Nephron progenitor cell (in vitro differentiated cells): Measurements from ENCODE around the gene TEX51.

ENCODE experiments used
- DNase-seq: peaks from one replicate; pipeline ENCODE4 v3.0.0; 2021
- H3K27ac Mint-ChIP-seq: 2 replicates; pipeline ENCODE4 v1.8.0; 2021; ENCODE audit warnings: mild to moderate bottlenecking, moderate library complexity, mixed read lengths
- H3K27me3 Mint-ChIP-seq: 2 replicates; pipeline ENCODE4 v1.8.0; 2021; ENCODE audit warnings: mild to moderate bottlenecking, low read depth, mixed read lengths; ENCODE audit not compliant: poor library complexity
- H3K36me3 Mint-ChIP-seq: 2 replicates; pipeline ENCODE4 v1.8.0; 2021; ENCODE audit warnings: low read depth, mixed read lengths
- H3K4me1 Mint-ChIP-seq: 2 replicates; pipeline ENCODE4 v1.8.0; 2021; ENCODE audit warnings: mixed read lengths
- H3K4me3 Mint-ChIP-seq: 2 replicates; pipeline ENCODE4 v1.8.0; 2021; ENCODE audit warnings: mild to moderate bottlenecking, moderate library complexity, mixed read lengths
- H3K9me3 Mint-ChIP-seq: 2 replicates; pipeline ENCODE4 v1.8.0; 2021; ENCODE audit warnings: mild to moderate bottlenecking, moderate library complexity, mixed read lengths
- CTCF ChIP-seq: fragments of 200-600 bp; sonication (generic); IDR thresholded peaks from 2 replicates; pipeline ENCODE4 v1.5.0; 2021; ENCODE audit warnings: antibody characterized with exemption

Gene TEX51

DNA sequence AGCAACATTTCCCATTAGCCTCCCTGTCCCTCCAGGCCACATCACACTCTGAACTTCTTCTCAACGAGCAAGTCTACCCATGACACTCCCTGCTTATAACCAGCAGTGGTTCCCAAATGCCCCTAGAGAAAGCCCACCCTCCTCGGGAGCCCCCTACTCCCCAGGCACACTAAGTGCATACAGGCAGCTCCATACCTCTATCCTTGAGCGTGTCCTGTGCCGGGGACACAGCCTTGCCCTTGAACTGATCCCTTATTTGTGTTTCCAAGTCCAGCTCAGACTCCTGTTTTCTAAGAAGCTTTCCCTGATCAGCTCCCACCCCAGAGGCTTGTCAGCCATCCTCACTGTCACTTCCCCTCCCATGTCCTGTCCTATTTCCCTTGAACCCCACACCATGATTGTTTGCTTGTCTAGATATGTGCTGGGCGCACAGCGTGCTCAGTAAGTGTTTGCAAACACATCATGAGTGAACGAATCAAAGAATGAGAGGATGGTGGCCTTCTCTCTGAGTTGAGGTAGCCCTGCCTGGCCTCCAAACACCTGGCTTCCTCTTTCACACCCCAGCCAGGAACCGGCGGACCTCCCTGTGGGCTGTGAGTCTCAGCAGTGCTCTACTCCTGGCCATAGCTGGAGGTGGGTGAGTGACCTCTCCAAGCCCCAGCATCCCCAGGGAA is 2.1 kb downstream of the TEX51 start:
- Mint-ChIP-seq H3K4me1 (peaks cover 8% of the 10 kb centered on the region), H3K27me3 (peaks cover 7% of the 10 kb centered on the region), H3K27ac (no peak overlapping the region), H3K36me3 (peaks cover 5% of the 10 kb centered on the region), H3K4me3 (no peak overlapping the region), H3K9me3 (peaks cover 30% of the 10 kb centered on the region)
- DNase-seq, result no peak
- no peak for TF ChIP-seq CTCF

DNA sequence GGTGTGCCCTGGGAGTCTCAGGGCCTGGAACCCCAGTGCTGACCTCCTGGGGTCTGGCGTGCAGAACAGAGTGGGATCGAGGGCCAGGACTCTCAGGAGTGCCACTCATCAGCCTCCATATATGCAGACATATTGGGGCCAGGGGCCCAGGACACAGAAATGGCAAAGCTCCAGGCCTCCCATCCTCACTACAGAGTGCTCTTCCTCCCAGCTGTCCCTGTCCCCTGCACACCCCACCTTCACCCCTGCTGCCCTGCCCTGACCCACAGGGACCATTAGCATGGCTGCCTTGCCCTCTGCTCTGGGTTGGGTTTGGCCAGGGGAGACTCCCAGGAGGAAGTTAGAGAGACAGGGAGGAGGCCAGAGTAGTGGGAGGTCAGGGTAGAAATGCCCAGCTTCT is 2.8 kb downstream of the TEX51 start:
- peaks cover 8% of the 10 kb centered on the region for H3K4me1 Mint-ChIP-seq
- no peak for DNase-seq
- TF ChIP-seq CTCF, result no peak
- peaks cover 30% of the 10 kb centered on the region for H3K9me3 Mint-ChIP-seq
- peaks cover 5% of the 10 kb centered on the region for H3K36me3 Mint-ChIP-seq
- no peak overlapping the region for H3K27ac Mint-ChIP-seq
- no peak overlapping the region for H3K4me3 Mint-ChIP-seq
- peaks cover 10% of the 10 kb centered on the region for H3K27me3 Mint-ChIP-seq

DNA sequence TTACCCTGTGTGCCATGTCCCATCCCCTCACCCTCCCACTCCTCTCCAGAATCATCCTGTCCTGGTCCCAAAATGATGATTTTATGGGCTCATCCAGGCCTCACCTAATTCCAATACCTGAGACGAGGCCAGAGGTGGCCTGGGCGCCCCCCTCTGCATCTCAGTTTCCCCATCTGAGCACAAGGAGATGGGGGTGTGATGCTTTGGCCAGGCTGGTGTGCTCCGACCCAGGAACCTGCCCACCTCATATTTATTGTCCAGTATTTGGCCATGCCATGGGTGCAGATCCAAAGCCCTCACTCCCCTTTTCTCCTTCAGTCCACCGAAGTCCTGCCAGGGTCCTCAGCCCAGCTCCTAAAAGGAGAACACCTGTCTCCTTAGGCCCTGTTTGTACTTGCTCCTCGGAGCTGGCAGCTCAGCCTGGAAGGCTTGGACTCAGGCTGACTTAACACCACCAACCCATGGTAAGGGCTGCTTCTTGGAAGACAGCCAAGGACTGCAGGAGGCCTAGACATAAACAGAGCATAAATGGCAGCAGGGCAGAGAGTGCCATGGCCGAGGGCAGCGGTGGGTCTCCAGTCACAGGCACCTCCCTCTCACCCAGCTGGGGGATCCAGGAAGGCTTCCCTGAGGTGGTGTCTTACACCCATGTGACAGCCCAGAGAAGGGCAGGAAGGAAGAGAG is 3.6 kb downstream of the TEX51 start:
- no peak for DNase-seq
- peaks cover 5% of the 10 kb centered on the region for H3K36me3 Mint-ChIP-seq
- no peak overlapping the region for H3K4me3 Mint-ChIP-seq
- peaks cover 30% of the 10 kb centered on the region for H3K9me3 Mint-ChIP-seq
- no peak overlapping the region for H3K27ac Mint-ChIP-seq
- peaks cover 11% of the 10 kb centered on the region for H3K27me3 Mint-ChIP-seq
- no peak for TF ChIP-seq CTCF
- H3K4me1 Mint-ChIP-seq, result peaks cover 8% of the 10 kb centered on the region

DNA sequence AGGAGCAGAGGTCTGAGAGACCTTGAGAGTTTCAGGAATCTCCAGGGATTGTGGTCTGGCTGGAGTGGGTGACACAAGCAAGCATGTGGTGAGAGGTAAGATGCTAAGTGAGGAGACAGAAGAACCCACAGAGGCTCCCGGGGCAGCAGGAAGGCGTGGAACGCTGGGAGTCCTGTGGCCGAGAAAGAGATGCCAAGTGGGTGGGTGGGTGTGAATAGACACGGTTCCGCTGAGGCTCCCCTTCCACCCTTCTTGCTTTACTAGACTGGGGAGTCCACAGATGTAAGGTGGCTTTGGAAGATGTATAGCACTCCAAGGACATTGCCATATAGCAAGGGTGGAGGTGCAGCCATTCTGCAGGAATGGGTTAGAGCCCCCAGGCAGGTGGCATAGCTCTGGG is 4.2 kb downstream of the TEX51 start:
- Mint-ChIP-seq H3K27me3 (peaks cover 14% of the 10 kb centered on the region), H3K9me3 (peaks cover 28% of the 10 kb centered on the region), H3K4me3 (no peak overlapping the region), H3K36me3 (peaks cover 5% of the 10 kb centered on the region), H3K27ac (no peak overlapping the region), H3K4me1 (peaks cover 11% of the 10 kb centered on the region)
- TF ChIP-seq CTCF, result no peak
- DNase-seq, result no peak

DNA sequence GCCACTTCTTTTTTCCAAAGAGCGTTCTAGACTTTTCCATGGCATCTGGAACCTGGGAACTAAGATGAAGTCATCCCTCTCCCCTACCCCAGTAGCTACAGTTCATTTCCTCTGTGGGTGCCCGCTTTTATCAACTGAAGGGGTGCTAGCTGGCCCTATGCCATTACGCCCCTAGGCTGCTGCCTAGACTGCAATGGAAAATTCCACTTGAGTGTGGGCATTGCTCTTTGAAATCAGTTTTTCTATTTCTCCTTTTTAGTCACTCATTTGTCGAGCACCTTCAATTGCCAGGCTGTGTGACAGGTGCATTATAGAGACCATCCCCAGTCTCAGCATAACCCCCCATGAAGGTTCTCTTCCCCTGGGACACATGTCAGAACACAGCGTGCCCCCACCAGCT is 7.3 kb downstream of the TEX51 start:
- DNase-seq, result no peak
- TF ChIP-seq CTCF, result no peak
- H3K27me3 Mint-ChIP-seq, result peaks cover 18% of the 10 kb centered on the region
- peaks cover 5% of the 10 kb centered on the region for H3K36me3 Mint-ChIP-seq
- H3K27ac Mint-ChIP-seq, result no peak overlapping the region
- H3K9me3 Mint-ChIP-seq, result peaks cover 26% of the 10 kb centered on the region
- no peak overlapping the region for H3K4me3 Mint-ChIP-seq
- H3K4me1 Mint-ChIP-seq, result peaks cover 20% of the 10 kb centered on the region

- Mint-ChIP-seq H3K36me3 (peaks cover 5% of the 10 kb centered on the region), H3K4me3 (no peak overlapping the region), H3K27ac (peak overlapping the region; percentile 13), H3K4me1 (peaks cover 20% of the 10 kb centered on the region), H3K27me3 (peaks cover 18% of the 10 kb centered on the region), H3K9me3 (peaks cover 26% of the 10 kb centered on the region)
- no peak for TF ChIP-seq CTCF
- DNase-seq, result no peak
These were observed 8.1 kb downstream of the TEX51 start for GRCh38 chr2:126906781-126907180.
